NCI-H146 (cell line): Measurements from ENCODE around the gene LRRC38.
"Not testable (repeated sequence)": the region's sequence is repeated elsewhere in the genome, so short reads cannot be mapped to it uniquely, and the experiment has no call there.

Experiments used
- DNase-seq: peaks from one replicate; lab custom pipeline; 2025; lab: John Stamatoyannopoulos, UW

Gene LRRC38

DNA sequence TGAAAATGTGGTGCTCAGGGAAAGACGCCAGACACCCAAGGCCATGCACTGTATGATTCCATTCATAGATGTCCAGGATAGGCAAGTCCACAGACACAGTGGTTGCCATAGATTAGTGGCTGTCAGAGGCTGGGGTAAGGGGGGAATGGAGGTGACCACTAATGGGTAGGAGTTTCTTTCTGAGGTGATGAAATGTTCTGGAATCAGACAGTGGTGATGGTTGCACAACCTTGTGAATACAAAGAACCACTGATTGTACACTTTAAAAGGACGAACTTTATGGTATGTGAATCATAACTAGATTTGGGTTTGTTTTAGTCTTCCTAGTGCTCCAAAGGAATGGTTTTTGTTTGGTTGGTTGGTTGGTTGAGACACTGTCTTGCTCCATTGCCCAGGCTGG is 51.8 kb downstream of the LRRC38 start:
- no peak for DNase-seq

GRCh38 chr1:13456904-13457532 is 56.8 kb downstream of the LRRC38 start:
- DNase-seq: no peak

DNA sequence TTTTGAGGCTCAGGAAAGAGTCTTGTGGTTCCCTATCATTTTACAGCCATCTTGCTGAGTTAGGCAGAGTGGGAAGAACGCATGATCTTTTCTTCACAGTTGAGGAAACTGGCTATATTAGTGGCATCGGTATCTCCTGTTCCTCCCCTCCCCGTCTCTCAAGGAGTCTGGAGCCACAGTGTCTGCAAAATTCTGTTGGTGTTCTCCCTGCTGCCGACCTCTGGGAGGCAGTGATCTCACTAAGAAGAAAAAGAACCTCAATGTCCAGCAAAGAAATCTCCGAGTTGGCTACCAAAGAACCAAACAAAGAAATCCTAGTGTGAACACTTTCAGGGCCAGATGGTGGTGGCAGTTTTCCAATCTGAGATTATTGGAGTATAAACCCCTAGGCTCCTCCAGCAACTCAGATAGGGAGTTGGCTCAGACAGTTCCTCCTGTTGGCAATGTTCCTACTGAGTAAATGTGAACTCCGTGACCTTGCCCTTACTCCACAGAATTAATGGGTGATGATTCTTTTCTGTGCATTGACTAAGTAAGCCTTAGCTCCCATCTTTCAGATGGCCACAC is 62.3 kb downstream of the LRRC38 start:
- no peak for DNase-seq

DNA sequence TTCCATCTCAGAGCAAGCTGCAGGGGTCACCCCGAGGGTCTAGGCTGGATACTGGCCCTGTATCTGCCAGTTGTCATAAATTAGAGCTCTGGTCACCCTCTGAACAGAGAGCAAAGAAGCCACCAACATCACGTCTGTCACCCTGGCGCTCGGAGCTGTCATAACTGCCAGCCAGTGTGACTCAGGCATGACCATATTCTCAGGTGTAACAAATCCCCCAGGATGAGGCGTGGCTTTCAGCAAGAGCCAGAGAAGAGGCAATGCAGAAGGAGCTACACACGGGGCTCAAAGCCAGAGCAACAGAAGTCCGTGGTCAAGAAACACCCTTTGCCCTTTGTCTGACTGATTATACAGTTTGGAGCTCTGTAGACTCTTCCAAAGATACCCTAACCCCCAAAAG is 63.6 kb downstream of the LRRC38 start:
- DNase-seq: no peak

DNA sequence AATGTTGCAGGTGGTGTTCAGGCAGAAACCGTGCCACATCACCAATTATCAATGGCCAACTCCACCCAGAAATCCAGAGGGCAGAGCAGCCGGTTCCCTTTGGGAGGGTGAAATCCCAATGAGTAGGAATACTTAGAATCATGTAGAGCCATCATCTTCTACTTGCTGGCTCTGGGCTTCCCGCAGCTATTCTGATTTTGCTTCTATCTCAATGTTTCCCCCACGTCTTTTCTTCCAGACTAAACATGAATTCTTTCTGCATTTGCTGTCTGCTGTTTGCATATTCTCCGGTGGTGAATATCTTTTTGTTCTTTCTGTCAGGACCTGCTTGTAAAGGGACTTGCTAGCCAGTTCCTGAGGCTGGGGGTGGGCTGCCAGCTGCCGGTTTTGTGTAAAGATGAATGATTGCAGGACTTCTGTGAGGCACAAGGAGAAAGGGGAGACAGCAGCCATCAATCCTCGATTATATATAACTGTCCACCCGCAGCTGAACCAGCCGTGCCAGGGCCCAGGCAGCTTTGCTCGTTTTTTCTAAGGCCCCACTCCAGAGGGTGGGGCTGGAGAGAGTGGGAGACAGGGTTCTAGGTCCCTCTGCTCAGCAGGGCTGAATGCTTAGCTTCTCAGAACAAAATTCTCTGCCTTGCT is 70.3 kb downstream of the LRRC38 start:
- DNase-seq: no peak

- DNase-seq: not testable (repeated sequence)
Measured at GRCh38 chr1:13439104-13439783, 74.6 kb downstream of the LRRC38 start.

GRCh38 chr1:13435458-13435857 is 78.3 kb downstream of the LRRC38 start:
- DNase-seq: no peak

DNA sequence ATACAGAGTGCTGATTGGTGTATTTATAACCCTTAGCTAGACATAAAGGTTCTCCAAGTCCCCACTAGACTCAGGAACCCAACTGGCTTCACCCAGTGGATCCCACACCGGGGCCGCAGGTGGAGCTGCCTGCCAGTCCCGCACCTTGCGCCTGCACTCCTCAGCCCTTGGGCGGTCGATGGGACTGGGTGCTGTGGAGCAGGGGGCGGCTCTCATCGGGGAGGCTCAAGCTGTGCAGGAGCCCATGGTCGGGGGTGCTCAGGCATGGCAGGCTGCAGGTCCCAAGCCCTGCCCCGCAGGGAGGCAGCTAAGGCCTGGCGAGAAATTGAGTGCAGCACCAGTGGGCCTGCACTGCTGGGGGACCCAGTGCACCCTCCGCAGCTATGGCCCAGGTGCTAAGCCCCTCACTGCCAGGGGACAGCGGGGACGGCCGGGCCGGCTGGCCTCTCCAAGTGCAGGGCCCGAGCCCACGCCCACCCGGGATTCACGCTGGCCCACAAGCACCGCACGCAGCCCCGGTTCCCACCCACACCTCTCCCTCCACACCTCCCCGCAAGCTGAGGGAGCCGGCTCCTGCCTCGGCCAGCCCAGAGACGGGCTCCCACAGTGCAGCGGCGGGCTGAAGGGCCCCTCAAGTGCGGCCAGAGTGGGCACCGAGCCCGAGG is 80.0 kb downstream of the LRRC38 start:
- not testable (repeated sequence) for DNase-seq

GRCh38 chr1:13432251-13432650 is 81.6 kb downstream of the LRRC38 start:
- DNase-seq: no peak

DNA sequence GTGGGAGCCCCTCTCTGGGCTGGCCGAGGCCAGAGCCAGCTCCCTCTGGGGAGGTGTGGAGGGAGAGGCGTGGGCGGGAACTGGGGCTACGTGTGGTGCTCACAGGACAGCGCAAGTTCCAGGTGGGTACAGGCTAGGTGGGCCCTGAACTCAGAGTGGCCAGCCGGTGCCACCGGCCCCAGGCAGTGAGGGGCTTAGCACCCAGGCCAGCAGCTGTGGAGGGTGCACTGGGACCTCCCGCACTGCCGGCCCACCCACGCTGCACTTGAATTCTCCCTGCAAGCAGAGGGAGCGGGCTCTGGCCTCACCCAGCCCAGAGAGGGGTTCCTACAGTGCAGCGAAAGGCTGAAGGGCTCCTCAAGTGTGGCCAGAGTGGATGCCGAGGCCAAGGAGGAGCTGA is 83.3 kb downstream of the LRRC38 start:
- DNase-seq: no peak
